HepG2 (cell line): ENCODE results near the gene DGAT2. TPM values are rescaled to one million over a fixed set of nuclear protein-coding genes. Genes with fewer than 3 reads are reported as not detected.
A peak's percentile ranks its signal among the peaks of the same experiment; 100 is the strongest.

Source experiments
- ATF6 ChIP-seq: sonication (generic); formaldehyde crosslinking; conservative IDR thresholded peaks from 2 replicates; pipeline ENCODE4 v1.4.0; 2020; ENCODE audit warnings: missing genetic modification reagents
- BCL6 ChIP-seq: IDR thresholded peaks from 2 replicates; pipeline ENCODE4 v1.6.1; 2016; ENCODE audit warnings: missing genetic modification reagents, missing compliant biosample characterization
- CENPT ChIP-seq: sonication (generic); formaldehyde crosslinking; IDR thresholded peaks from 2 replicates; pipeline ENCODE4 v1.8.0; 2022; ENCODE audit warnings: low read depth, mild to moderate bottlenecking, moderate library complexity, missing genetic modification reagents
- DRAP1 ChIP-seq: IDR thresholded peaks from 2 replicates; pipeline ENCODE4 v1.6.1; 2016; ENCODE audit warnings: missing genetic modification reagents, missing compliant biosample characterization
- FOXJ3 ChIP-seq: sonication (generic); formaldehyde crosslinking; IDR thresholded peaks from 2 replicates; pipeline ENCODE4 v1.4.0; 2020; ENCODE audit warnings: missing genetic modification reagents, mild to moderate bottlenecking, borderline replicate concordance
- JARID2 ChIP-seq: sonication (generic); formaldehyde crosslinking; IDR thresholded peaks from 2 replicates; pipeline ENCODE4 v1.8.1; 2023; ENCODE audit warnings: missing genetic modification reagents, inconsistent platforms; ENCODE audit not compliant: insufficient replicate concordance
- NR1H2 ChIP-seq: sonication (generic); formaldehyde crosslinking; IDR thresholded peaks from 2 replicates; pipeline ENCODE4 v1.8.1; 2022; ENCODE audit warnings: low read depth, missing genetic modification reagents, borderline replicate concordance
- PAWR ChIP-seq: sonication (generic); formaldehyde crosslinking; IDR thresholded peaks from 2 replicates; pipeline ENCODE4 v1.4.0; 2020; ENCODE audit warnings: missing genetic modification reagents, mild to moderate bottlenecking, borderline replicate concordance
- PLSCR1 ChIP-seq: sonication (generic); formaldehyde crosslinking; IDR thresholded peaks from 2 replicates; pipeline ENCODE4 v1.5.0; 2020; ENCODE audit warnings: missing genetic modification reagents, mild to moderate bottlenecking, borderline replicate concordance
- POGK ChIP-seq: sonication (generic); formaldehyde crosslinking; conservative IDR thresholded peaks from 2 replicates; pipeline ENCODE4 v1.8.0; 2022; ENCODE audit warnings: mild to moderate bottlenecking, moderate library complexity, missing genetic modification reagents
- POLR2AphosphoS5 ChIP-seq: IDR thresholded peaks from 2 replicates; pipeline ENCODE4 v1.6.1; 2012; ENCODE audit warnings: low read depth, low read length
- USF2 ChIP-seq, 2 experiments: sonication (generic) in 1 of 2; formaldehyde crosslinking in 1 of 2; IDR thresholded peaks; 2 replicates each; pipeline versions ENCODE4 v1.5.1 to v1.6.1; 2011 to 2020; ENCODE audit warnings: borderline replicate concordance in 1 of 2, low read depth in 1 of 2, low read length in 1 of 2, mild to moderate bottlenecking in 1 of 2, missing genetic modification reagents in 1 of 2, moderate library complexity in 1 of 2
- ZC3H13 ChIP-seq: sonication (generic); formaldehyde crosslinking; IDR thresholded peaks from 2 replicates; pipeline ENCODE4 v1.8.1; 2023; ENCODE audit warnings: mild to moderate bottlenecking, missing genetic modification reagents, moderate library complexity
- ZFP36 ChIP-seq: fragments of 150-350 bp; IDR thresholded peaks from 2 replicates; pipeline ENCODE4 v1.6.1; 2018; ENCODE audit warnings: borderline replicate concordance, low read length, low read depth; ENCODE audit not compliant: partially characterized antibody
- ZNF550 ChIP-seq: sonication (generic); formaldehyde crosslinking; IDR thresholded peaks from 2 replicates; pipeline ENCODE4 v1.4.0; 2020; ENCODE audit warnings: mild to moderate bottlenecking, missing genetic modification reagents, borderline replicate concordance
- ZNF567 ChIP-seq: sonication (generic); formaldehyde crosslinking; IDR thresholded peaks from 2 replicates; pipeline ENCODE4 v1.8.1; 2023; ENCODE audit warnings: mild to moderate bottlenecking, missing genetic modification reagents, borderline replicate concordance
- ZNF605 ChIP-seq: sonication (generic); formaldehyde crosslinking; IDR thresholded peaks from 2 replicates; pipeline ENCODE4 v1.8.0; 2022; ENCODE audit warnings: mild to moderate bottlenecking, missing genetic modification reagents
- ZNF724P ChIP-seq: sonication (generic); formaldehyde crosslinking; IDR thresholded peaks from 2 replicates; pipeline ENCODE4 v1.8.0; 2022; ENCODE audit warnings: missing genetic modification reagents, borderline replicate concordance
- ZNF788 ChIP-seq: sonication (generic); formaldehyde crosslinking; IDR thresholded peaks from 2 replicates; pipeline ENCODE4 v1.5.0; 2020; ENCODE audit warnings: mild to moderate bottlenecking, missing genetic modification reagents, borderline replicate concordance
- ZNF790 ChIP-seq: sonication (generic); formaldehyde crosslinking; IDR thresholded peaks from 2 replicates; pipeline ENCODE4 v1.8.0; 2022; ENCODE audit warnings: missing genetic modification reagents, mild to moderate bottlenecking, borderline replicate concordance
- polyA plus RNA-seq, 8 experiments: library from polyadenylated mRNA; depleted of rRNA in 3 of 8; stranded (reverse) in 7 of 8; unstranded in 1 of 8; fragments of >200 nt; fragmentation: Illumina TruSeq in 4 of 8; extraction: Trizol in 4 of 8; gene quantifications; 2 replicates each; pipeline versions ENCODE4 v1.2.1 to v1.2.3, GENCODE V29; 2011 to 2016; ENCODE audit warnings: low read depth in 4 of 8, missing spikeins in 1 of 8, mixed read lengths in 1 of 8; ENCODE audit not compliant: insufficient read depth in 1 of 8
- total RNA-seq, 5 experiments: library from RNA; depleted of rRNA; stranded (reverse); fragments of >200 nt; fragmentation: Illumina TruSeq; extraction: Trizol; gene quantifications; 2 replicates each; pipeline ENCODE4 v1.2.3, GENCODE V29; 2016; ENCODE audit warnings: low read depth in 1 of 5
- TF ChIP-seq, protein P1 (sequence below): sonication (generic); formaldehyde crosslinking; IDR thresholded peaks from 2 replicates; pipeline ENCODE4 v1.4.0; 2020; ENCODE audit warnings: mild to moderate bottlenecking, missing genetic modification reagents

DGAT2 gene
- total and polyA plus RNA-seq, 2 of the 13 experiments (the other 11 are each of a cell fraction or from before 2014, with no cell fraction given): 39.0 to 65.6 TPM

DNA sequence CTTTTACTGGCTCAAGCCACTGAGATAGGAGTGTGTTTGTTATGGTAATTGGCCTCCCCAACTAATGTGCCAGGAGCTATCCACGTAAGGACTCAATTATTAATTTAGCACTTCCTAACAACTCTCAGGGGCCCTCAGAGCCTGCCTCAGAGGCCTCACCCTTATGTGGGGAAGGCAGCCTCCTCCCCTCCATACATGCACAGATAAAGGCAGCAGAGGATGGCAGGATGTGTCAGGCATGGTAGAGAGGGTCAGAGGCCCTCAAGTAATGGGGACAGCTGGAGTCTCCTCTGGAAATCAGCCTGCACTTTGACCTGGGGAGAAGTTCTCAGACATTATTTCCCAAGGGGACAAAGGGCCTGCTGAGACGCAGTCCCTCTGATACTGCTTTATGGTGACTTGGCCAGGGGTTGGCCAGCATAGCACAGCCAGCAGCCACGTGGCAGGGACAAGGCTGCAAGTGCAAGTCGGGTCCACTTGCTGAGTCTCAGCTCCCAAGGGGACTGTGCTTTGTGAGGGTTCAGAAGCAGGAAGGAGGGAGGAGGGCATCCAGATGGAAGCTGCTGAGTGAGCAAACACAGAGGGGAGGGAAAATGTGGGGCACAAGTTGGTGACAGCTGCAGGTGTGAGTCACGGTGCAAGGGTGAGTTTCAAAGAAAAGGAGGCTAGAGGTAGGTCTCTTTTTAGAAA lies 33.9 kb upstream of the DGAT2 start (continued):
- TF ChIP-seq ZNF724P (CRISPR knock-in tag): no peak
- TF ChIP-seq FOXJ3 (CRISPR knock-in tag): no peak
- TF ChIP-seq BCL6: peak; percentile 29; the same call in 1 of the 2 replicates
- TF ChIP-seq ZNF605 (CRISPR knock-in tag): no peak
- no peak for TF ChIP-seq JARID2
- no peak for TF ChIP-seq POLR2AphosphoS5
- no peak for TF ChIP-seq PLSCR1
- TF ChIP-seq ZNF788: no peak
- TF ChIP-seq POGK (CRISPR knock-in tag): no peak
- no peak for TF ChIP-seq ATF6 (CRISPR knock-in tag)
- no peak for TF ChIP-seq ZFP36
- TF ChIP-seq, protein P1, sequence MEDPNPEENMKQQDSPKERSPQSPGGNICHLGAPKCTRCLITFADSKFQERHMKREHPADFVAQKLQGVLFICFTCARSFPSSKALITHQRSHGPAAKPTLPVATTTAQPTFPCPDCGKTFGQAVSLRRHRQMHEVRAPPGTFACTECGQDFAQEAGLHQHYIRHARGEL (CRISPR knock-in tag): no peak
- TF ChIP-seq CENPT (CRISPR knock-in tag): no peak
- TF ChIP-seq PAWR (CRISPR knock-in tag): no peak
- no peak for TF ChIP-seq ZNF550
- TF ChIP-seq ZNF567 (CRISPR knock-in tag): no peak
- TF ChIP-seq NR1H2 (CRISPR knock-in tag): no peak
- no peak for TF ChIP-seq ZNF790 (CRISPR knock-in tag)
- TF ChIP-seq USF2 (IDR thresholded peaks at IDR 0.05; ENCODE audit: low read depth, low read length): no peak
- 0 out of 2 replicates have a peak, but pooled peaks have one; percentile 27 for TF ChIP-seq USF2 (CRISPR knock-in tag; IDR thresholded peaks at IDR 0.05; ENCODE audit: borderline replicate concordance)
- TF ChIP-seq DRAP1: no peak
- no peak; the same call in 1 of the 2 replicates for TF ChIP-seq ZC3H13 (CRISPR knock-in tag)
